HG03342 (cell line): Measurements from ENCODE around the gene IFITM1.
"Not testable (repeated sequence)": the region's sequence is repeated elsewhere in the genome, so short reads cannot be mapped to it uniquely, and the experiment has no call there.

Source experiments
- ATAC-seq: cut with Tn5 transposase; IDR thresholded peaks from one replicate; pipeline ENCODE4 v1.9.1; 2021; ENCODE audit warnings: mild to moderate bottlenecking, moderate library complexity; ENCODE audit not compliant: unreplicated experiment

Gene IFITM1

DNA sequence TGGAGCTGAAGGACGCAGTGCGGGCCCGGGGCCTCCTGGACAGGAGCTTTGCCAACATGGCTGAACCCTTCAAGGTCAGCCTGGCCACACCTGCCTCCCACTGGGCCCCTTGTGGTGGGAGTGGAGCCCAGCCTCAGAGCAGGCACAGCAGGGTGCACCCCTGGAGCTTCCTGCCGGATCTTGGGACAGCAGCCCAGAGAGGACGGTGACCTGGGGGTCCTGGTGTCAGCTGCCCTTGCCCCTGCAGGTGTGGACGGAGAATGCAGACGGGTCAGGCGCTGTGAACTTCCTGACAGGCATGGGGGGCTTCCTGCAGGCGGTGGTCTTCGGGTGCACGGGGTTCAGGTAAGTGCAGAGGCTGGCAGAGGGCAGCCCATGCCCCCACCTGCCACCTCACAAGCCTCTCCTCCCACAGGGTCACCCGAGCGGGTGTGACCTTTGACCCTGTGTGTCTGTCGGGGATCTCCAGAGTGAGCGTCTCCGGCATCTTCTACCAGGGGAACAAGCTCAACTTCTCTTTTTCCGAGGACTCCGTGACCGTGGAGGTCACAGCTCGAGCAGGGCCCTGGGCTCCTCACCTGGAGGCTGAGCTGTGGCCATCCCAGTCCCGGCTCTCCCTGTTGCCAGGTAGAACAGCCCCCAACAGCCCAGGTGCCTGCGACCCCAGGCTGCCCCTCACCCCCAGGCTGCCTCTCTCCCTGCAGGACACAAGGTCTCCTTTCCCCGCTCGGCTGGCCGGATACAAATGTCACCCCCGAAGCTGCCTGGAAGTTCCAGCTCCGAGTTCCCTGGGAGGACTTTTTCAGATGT lies 19.8 kb upstream of the IFITM1 start:
- no peak for ATAC-seq

DNA sequence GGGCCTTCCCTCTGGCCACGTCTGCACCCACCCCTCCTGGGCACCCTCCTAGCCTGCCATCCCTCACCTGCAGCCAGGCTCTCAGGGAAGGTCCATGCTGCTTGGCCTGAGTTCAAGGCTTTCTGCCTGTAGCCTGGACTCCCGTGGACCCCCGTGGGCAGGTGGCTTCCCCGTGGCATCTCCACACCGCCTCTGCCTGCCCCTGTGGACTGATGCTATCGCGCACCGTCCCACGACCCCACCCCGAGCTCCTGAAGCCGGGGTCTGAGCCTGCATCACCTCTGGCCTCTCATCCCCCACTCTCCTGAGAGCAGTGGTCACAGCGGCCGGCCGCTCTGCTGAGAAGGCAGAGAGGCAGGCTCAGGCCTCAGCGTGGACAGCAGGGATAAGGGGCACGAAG lies 19.1 kb upstream of the IFITM1 start:
- no peak for ATAC-seq

DNA sequence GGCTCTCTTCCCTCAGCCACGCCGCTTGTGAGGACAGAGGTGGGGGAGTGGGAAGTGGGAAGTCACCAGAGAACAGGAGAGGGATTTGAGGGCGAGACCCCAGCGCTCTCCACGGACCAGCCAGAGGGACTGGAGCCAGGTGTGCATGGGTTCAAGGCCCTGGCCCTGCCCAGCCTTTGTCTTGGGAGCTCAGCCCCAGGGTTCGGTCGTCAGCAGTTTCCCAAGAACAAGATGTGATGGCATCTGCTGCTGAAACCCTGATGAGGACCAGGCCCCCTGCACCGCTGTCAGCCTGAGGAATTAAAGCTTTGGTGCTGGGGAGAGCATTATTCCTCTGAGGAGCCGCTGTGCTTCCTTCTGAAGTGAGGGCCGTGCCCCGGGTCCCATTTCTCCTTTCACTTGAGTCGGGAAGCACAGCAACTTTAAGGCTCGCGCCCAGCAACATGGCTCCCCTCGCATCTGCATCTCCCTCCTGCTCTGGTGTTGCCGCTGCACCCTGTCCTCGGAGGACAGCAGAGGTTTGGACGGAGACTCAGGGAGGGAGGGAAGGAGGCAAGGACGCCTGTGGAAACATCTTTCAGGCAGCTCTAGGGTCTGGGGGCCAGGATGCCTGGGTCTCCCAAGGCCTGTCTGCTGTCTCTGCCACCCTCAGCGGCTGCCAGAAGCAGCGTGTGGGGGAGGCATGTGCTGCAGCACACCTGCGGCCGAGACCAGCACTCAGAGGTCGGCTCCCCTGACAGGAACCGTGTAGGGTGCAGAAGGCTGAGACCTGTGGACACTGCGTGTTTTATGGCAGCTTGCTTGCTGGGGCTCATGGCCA lies 18.3 kb upstream of the IFITM1 start:
- ATAC-seq = no peak

DNA sequence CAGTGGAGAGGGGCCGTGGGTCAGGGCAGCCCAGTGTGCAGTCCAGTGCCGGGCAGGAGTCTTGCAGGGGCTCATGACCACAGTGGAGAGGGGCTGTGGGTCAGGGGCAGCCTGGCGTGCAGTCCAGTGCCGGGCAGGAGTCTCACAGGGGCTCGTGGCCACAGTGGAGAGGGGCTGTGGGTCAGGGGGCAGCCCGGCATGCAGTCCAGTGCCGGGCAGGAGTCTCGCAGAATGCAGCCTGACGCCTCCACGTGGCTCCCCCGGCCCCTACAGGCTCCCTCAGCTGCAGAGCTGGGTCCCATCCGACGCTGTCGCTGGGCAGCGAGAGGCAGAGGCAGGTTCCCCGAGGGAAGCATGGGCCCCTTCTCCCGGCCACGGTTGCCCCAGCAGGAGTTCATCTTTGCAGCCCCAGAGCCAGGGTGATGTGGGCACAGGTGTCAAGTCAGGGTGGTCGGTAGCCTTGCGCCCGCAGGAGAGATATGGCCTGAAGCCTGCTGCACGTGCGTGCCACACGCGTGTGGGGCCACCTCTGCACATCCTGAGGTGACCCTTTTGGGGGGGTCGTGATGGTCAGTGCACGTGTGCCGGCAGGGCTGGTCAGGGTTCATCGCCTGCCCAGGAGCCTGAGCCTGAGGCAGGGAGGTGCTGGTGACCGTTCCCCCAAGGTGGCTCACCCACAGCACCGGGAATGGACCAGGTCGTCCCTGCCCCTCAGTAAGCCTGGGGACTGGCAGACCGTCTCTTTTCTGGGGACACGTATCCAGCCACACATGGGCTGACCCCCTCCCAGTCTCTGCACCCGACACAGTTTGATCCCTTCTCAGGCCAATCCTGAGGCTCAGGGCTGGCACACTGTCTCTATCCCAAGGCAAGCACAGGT lies 17.4 kb upstream of the IFITM1 start:
- ATAC-seq = no peak

DNA sequence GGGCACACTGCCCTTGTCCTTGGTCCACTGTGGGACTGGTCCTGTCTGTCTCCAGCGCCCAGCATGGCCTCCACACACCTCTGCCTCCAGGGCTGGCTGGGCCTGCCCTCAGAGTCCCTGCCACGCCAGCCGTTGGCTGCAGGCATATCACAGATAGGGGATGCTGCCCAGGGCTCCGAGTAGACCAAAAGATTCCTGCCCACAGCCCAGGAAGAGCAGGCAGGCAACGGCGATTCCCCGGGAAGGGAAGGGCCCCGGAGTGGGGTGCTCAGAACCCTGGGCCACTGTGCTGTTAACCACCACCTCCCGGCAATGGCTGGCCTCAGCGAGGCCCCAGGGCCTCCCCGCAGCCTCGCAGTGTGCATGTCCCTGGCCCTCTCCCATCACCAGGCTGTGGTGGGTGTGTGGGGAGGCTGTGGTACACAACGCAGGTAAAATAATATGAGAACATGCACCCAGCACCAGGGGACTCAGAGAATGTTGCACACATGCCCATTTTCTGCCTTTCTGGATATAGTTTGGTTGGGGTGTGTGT lies 16.7 kb upstream of the IFITM1 start:
- ATAC-seq = no peak

DNA sequence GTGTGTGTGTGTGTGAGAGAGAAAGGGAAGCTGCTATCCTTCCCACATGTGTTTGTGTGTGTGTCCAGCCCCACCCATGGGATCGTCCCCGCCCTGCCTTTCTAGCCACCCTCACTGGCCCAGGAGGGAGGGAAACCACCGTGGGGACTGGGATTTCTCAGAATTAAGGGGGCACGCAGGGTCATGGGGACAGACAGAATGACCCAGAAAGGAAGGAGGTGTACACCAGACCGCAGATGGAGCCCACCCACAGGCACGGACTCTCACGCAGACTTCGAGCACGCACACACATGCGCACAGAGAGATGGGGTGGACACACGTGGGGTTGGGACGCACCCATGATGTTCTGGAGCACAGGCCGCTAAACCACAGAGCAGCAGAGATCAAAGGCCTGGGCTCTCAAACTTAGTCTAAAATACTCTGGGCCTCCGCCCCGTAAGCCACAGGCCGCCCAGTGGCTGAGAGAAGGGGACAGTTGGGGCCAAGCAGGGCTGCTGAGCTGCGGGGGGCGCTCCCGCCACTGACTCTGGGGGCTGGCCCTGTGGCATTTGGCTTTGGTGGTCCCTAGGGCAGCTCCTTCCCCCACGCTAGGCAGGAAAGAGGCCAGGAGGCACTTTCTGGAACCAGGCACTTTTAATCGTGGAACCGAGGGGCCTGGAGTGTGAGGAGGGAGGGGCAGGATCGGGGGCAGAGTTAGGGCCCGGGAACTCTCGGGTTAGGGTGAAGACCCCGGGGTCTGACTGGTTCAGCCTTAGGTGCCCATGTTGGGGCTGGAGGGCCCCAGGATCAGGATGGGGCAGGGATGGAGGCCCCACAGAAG lies 16.0 kb upstream of the IFITM1 start:
- no peak for ATAC-seq

DNA sequence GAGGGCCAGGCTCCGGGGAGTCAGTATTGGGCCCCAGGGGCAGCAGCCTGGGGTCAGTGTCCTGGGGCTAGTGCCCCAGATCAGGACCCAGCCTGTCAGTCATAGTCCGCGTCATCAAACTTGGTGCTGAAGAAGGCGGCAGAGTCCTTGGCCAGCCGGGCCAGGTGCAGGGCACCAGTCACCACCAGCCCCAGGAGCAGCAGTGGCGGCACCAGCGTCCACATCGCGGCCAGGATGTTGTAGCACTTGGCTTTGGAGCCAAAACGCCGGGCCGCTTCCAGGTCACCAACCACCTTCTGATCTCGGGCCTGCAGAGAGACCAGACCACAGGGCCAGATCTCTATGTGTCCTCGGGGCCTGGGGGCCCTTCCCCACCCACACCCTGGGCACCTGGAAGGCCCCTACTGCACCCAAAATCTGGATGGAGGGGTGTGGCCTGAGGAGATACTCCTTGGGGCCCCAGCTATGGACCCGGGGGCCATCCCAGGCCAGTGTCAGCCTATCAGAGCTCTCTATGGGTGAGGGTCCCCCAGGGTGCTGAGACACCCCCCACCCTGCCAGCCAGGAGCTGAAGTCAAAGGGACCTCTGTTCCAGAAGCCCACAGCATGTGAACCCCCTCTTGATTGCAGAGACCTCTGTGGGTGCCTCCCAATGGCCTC lies 15.3 kb upstream of the IFITM1 start:
- ATAC-seq = no peak

DNA sequence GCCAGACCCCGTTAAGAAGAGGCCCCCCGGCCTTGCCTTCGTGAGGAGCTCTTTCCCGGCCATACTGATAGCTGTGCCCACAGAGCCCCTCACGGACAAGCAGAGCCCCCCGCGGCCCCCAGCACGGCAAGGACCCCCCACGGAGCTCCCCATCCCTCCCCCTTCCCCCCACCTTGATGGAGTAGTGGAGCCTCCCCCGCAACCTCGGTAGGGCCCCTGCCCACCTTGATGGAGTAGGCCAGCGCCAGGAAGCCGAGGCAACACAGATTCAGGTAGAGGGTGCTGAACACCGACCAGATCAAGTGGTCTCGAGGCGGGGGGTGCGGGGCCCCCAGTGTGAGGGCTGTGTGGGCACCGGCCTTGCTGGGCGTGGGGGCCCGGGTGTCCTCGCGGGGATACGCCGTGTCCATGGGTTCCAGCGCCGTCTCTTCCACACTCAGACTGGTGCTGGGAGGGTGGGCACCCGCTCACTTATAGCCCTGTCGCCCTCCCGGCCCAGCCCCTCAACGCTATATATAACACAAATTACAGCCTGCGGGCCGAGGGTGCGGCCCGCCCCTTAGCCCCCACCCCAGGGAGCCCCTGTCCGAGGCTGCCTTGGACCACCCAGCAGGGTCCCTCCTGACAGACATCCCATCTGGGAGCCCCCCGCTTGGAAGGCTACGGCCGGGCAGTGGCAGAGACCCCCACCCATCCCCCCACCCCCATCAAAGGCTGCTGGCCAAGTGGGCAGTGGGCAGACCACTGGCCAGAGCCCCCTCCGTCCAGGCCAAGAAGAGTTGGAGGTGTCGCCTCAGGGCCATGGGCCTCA lies 14.6 kb upstream of the IFITM1 start, which contains the start of gene IFITM5:
Gene IFITM5, minus strand, starts transcription at position 446 of the 811 bp plus-strand sequence. Its CDS starts 36 bp downstream, at position 410.
- no peak for ATAC-seq

DNA sequence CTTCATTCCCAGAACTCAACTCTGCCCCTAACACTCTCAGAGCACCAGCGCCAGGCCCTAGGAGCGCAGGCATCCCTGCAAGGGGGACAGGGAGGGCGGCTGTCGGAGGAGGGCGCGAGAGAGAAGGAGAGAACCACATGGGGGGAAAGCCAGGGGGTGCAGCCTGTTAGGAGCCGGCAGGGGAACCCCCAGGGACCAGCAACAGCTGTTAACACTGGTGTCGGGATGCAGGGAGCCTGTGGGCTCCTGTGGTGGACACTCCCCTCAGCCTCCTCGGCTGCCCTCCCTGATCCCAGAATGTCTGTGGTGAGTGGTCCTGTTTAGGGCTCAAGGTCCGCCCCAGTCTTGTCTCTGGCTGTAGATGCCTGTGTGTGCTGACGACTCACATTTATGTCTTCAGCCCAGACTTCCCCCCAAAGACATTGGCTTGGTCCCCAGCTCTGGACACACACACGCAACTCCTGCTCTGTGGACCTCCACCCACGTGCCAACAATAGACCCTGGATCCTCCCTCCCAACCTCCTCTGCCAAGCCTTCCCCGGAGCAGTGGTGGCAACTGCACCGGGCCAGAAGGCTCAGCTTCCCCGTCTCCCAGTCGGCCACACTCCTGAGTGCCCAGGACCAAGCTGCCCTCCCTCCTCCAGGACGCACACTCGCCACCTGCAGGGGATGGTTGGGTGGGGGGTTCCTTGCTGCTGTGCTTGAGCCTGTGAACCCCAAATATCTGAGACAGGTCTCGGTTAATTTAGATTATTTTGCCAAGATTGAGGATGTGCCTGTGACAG lies 13.7 kb upstream of the IFITM1 start:
- no peak for ATAC-seq

DNA sequence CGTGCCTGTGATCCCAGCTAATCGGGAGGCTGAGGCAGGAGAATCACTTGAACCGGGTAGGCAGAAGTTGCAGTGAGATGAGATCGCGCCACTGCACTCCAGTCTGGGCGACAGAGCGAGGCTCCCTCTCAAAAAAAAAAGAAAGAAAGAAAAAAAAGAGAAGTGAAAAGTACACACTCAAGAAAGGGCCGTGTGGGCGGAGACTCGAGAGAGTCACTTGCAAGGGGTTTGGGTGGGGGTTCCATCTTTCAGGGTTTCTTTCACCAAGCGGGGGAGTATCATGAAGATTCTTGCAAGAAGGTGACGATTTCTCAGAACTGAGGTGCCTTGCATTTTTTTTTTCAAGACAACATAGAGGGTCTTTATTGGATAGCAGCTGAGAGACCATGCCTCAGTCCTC lies 10.5 kb upstream of the IFITM1 start:
- no peak for ATAC-seq

DNA sequence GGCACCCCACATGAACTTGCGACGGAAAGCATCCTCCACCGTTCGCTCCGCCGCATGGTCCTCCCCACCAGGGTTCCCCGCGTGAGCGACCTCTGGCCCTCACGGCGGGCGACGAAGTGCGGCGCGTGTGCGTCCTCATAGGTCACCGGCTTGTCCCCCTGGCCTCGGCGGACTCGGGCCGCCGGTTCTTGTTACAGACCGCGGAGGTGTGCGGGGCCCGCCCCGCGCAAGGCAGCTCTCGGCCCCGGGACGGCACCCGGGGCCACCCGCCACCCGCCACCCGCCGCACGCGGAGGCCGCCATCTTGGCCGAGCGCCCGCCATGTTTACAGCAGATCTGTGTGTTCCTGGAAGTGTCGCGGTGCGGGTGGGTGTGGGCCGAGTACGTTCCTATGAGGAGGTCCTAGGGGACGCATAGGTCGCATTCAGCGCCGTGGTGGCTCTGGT lies 9.8 kb upstream of the IFITM1 start:
- no peak for ATAC-seq

DNA sequence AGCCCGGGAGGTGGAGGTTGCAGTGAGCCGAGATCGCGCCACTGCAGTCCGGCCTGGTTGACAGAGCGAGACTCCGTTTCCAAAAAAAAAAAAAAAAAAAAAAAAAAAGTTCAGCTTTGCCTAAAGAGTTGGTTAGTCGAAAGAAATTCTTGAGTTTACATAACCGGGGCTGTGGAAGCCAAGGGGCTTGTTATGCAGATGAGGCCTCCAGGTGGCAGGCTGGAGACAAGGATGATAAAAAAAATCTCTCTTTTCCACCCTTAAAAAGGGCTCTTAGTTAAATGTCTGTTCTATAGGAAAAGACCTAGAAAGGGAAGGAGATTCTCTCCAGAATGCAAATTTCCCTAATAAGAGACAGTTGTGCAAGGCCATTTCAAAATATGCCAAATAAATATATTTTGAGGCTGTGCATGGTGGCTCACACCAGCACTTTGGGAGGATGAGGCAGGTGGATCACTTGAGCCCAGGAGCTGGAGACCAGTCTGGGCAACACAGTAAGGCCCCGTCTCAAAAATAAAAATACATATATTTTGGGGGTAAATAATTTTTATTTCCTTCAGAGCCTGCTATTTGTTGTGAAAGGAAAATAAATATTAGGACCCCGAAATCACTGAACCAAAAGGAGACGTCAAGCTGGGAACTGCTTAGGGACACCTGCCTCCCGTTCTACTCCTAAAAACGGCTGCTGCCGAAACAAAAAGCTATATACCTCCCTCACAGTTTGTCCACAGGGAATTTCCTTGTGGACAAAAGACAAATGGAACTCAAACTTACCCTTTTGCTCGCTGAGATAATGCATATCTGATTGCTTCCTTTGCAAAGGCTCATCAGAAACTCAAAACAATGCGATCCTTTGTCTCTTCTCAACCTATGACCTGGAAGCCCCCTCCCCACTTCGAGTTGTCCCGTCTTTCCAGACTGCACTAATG lies 8.7 kb upstream of the IFITM1 start:
- no peak for ATAC-seq

DNA sequence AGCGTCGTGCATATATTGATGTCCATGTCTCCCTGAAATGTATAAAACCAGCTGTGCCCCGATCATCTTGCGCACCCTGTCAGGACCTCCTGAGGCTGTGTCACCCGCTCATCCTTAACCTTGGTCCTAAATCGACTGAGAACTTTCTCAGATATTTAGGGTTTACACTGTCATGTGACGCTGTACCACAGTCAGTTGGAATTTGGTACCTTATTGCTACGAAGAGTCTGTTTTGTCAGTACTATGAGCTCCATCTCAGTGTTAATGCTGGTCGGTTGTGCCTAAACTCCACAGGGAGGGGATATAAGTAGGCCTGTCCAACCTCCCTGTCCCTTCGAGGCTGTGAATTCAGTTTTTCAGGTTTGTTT lies 8.0 kb upstream of the IFITM1 start:
- ATAC-seq = no peak

DNA sequence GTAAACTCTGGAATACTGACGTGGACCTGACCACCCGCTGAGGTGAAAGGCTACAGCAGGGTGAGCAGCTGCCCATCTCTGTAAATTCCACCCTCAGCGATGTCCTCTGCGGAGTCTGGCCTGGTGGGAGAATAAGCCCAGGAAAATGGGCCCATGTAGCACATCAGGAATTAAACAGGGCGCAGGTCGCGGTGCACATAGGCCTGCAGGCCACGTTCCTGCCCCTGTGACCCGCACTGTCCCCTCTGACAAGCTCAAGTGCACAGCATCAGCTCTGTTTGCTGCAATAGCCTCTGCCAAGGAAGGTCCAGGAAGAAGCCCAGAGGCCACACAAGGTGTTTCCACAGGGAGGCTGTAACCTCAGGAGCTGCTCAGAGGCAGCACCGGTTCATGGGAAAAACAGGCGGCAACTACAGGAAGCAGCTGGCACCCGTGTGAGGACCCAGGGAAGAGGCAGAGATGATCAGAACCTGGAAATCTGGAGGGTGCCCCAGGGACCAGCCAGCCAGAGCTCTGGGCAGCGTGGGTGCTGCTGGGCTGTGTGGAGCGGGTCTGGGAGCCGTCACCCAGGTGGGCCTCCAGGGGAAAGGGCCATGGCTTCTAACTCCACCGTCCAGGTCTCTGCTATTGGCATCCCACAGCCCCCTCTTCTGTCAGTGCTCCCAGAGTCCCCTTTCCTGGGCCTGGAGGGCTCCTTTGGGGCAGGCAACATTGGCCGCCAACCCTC lies 7.0 kb upstream of the IFITM1 start:
- ATAC-seq = no peak

DNA sequence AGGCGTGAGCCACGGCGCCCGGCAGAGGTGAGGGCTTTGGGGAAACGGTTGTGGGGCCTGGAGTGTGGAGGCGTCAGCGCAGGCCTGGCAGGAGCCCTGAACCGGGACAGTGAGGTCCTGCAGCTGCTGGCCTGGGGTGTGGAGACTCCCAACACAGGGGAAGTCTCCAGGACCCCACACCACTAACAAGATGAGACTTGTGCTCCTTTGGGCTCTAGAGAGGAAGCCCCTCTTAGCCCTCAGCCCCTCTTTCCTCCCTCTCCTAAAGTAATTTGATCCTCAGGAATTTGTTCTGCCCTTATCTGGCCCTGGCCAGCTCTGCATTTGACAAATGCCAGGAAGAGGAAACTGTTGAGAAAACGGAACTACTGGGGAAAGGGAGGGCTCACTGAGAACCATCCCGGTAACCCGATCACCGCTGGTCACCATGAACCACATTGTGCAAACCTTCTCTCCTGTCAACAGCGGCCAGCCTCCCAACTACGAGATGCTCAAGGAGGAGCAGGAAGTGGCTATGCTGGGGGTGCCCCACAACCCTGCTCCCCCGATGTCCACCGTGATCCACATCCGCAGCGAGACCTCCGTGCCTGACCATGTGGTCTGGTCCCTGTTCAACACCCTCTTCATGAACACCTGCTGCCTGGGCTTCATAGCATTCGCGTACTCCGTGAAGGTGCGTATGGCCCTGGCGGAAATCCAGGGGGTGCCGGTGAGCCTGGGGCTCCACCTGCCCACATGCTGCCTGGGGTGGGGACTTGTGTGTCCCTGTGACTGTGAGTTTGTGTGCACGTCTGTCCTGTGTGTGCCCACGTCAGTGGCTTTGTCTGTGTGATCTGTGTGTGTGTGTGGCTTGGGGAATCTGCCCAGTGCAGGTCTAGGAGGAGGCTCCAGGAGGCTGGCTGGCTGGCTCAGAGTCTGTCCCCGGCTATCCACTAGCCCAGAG lies 5.8 kb upstream of the IFITM1 start, which contains the start of gene IFITM2:
Gene IFITM2, plus strand, starts transcription at position 51 of the 943 bp plus-strand sequence. Its CDS starts 377 bp downstream, at position 428.
- not testable (repeated sequence) for ATAC-seq
